ENCODE results near the gene MRPL53. TPM values are rescaled to one million over a fixed set of nuclear protein-coding genes. Genes with fewer than 3 reads are reported as not detected.

MRPL53 gene
- total and polyA plus RNA-seq, 2 of the 13 experiments (the other 11 are each of a cell fraction or from before 2014, with no cell fraction given) = 34.3 to 51.9 TPM

DNA sequence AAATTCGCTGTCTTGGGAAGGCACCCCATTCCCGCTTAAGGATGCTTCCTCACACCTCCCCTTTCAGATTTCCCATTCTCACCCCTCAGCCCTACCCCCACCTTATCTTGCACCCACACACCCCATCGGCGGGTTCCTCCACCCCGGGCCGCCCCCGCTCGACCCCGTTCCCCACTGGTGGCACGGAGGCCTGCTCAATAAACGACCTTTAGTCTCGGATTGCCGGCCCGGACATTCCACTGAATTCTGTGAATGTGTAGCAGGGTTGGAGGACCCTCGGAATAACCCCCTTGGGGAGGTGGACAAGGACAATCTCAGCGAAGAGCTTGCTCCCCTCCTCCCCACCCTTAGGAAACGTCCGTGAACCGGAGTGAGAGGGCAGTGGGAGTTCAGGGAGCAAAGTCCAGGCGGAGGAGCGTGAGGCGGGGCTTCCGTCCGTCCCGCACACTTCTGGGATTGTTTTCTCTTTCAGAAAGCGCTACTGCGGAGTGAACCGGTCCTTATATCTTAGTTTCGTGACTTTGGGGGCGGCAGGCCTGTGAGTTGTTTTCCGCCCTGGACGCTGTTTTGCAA, 29.8 kb upstream of the MRPL53 start (continued):
- no peak for TF ChIP-seq ZNF550 (CRISPR knock-in tag; IDR thresholded peaks at IDR 0.05; ENCODE audit: borderline replicate concordance)
- TF ChIP-seq ZNF350 (CRISPR knock-in tag; IDR thresholded peaks at IDR 0.05; ENCODE audit: borderline replicate concordance, low read depth) = 0 out of 2 replicates have a peak, but pooled peaks have one; percentile 49
- TF ChIP-seq SSRP1 (CRISPR knock-in tag; IDR thresholded peaks at IDR 0.05) = 0 out of 2 replicates have a peak, but pooled peaks have one; percentile 6
- no peak for TF ChIP-seq ZFP37 (CRISPR knock-in tag; IDR thresholded peaks at IDR 0.05; ENCODE audit: borderline replicate concordance)
- TF ChIP-seq, protein P1, sequence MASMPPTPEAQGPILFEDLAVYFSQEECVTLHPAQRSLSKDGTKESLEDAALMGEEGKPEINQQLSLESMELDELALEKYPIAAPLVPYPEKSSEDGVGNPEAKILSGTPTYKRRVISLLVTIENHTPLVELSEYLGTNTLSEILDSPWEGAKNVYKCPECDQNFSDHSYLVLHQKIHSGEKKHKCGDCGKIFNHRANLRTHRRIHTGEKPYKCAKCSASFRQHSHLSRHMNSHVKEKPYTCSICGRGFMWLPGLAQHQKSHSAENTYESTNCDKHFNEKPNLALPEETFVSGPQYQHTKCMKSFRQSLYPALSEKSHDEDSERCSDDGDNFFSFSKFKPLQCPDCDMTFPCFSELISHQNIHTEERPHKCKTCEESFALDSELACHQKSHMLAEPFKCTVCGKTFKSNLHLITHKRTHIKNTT (CRISPR knock-in tag; IDR thresholded peaks at IDR 0.05) = no peak
- TF ChIP-seq GABPA (IDR thresholded peaks at IDR 0.05; ENCODE audit: low read depth, low read length) = no peak
- peak; percentile 80 for TF ChIP-seq GABPA (CRISPR knock-in tag; IDR thresholded peaks at IDR 0.05; ENCODE audit: low read depth)
- TF ChIP-seq KDM2A (CRISPR knock-in tag; IDR thresholded peaks at IDR 0.05; ENCODE audit: borderline replicate concordance, low read depth) = peak; percentile 89
- no peak for TF ChIP-seq ZNF274 (CRISPR knock-in tag; IDR thresholded peaks at IDR 0.05)
- TF ChIP-seq MATR3 (CRISPR knock-in tag; IDR thresholded peaks at IDR 0.05) = no peak
- TF ChIP-seq GABPB1 (CRISPR knock-in tag; IDR thresholded peaks at IDR 0.05) = no peak; the same call in 1 of the 2 replicates
- no peak for TF ChIP-seq ARNT (IDR thresholded peaks at IDR 0.05)
- TF ChIP-seq ZBTB42 (CRISPR knock-in tag; IDR thresholded peaks at IDR 0.05) = 0 out of 2 replicates have a peak, but pooled peaks have one; percentile 69
- peak; percentile 86 for TF ChIP-seq NCOA2 (CRISPR knock-in tag; IDR thresholded peaks at IDR 0.05)
- peak; percentile 86 for TF ChIP-seq NR2F6 (IDR thresholded peaks at IDR 0.05)
- peak; percentile 89 for TF ChIP-seq NR2F6 (CRISPR knock-in tag; IDR thresholded peaks at IDR 0.05)
- TF ChIP-seq ZNF430 (CRISPR knock-in tag; IDR thresholded peaks at IDR 0.05) = peak; percentile 79
- TF ChIP-seq HNRNPUL1 (IDR thresholded peaks at IDR 0.05; ENCODE audit: low read depth, low read length) = no peak
- no peak for TF ChIP-seq ZNF572 (CRISPR knock-in tag; IDR thresholded peaks at IDR 0.05)
- TF ChIP-seq, protein P2, sequence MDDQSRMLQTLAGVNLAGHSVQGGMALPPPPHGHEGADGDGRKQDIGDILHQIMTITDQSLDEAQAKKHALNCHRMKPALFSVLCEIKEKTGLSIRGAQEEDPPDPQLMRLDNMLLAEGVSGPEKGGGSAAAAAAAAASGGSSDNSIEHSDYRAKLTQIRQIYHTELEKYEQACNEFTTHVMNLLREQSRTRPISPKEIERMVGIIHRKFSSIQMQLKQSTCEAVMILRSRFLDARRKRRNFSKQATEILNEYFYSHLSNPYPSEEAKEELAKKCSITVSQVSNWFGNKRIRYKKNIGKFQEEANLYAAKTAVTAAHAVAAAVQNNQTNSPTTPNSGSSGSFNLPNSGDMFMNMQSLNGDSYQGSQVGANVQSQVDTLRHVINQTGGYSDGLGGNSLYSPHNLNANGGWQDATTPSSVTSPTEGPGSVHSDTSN (CRISPR knock-in tag; IDR thresholded peaks at IDR 0.05; ENCODE audit: borderline replicate concordance) = no peak
- 0 out of 2 replicates have a peak, but pooled peaks have one; percentile 64 for TF ChIP-seq ZFP1 (CRISPR knock-in tag; IDR thresholded peaks at IDR 0.05)
- peak; percentile 84 for TF ChIP-seq THAP11 (CRISPR knock-in tag; IDR thresholded peaks at IDR 0.05)
- TF ChIP-seq, protein P3, sequence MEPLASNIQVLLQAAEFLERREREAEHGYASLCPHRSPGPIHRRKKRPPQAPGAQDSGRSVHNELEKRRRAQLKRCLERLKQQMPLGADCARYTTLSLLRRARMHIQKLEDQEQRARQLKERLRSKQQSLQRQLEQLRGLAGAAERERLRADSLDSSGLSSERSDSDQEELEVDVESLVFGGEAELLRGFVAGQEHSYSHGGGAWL (CRISPR knock-in tag; IDR thresholded peaks at IDR 0.05) = no peak
- TF ChIP-seq ZBTB8A (CRISPR knock-in tag; IDR thresholded peaks at IDR 0.05; ENCODE audit: borderline replicate concordance, low read depth) = no peak
- TF ChIP-seq ZNF496 (CRISPR knock-in tag; IDR thresholded peaks at IDR 0.05; ENCODE audit: insufficient replicate concordance) = no peak
- no peak for TF ChIP-seq MEIS2 (CRISPR knock-in tag; IDR thresholded peaks at IDR 0.05)
- peak; percentile 94; the same call in 1 of the 2 replicates for TF ChIP-seq ZNF567 (CRISPR knock-in tag; IDR thresholded peaks at IDR 0.05; ENCODE audit: borderline replicate concordance)
- no peak for TF ChIP-seq WIZ (CRISPR knock-in tag; IDR thresholded peaks at IDR 0.05)
- no peak for TF ChIP-seq MTERF4 (CRISPR knock-in tag; IDR thresholded peaks at IDR 0.05)

Data from HepG2 (cell line).